T-cell (primary cell): Measurements from ENCODE around the gene CYP1B1. TPM values are rescaled to one million over a fixed set of nuclear protein-coding genes. Genes with fewer than 3 reads are reported as not detected.

Experiments
- ATAC-seq, 4 experiments: fragments of 200-7000 bp in 3 of 4; fragments of 150-1000 bp in 1 of 4; cut with Tn5 transposase; replicated peaks in 1 of 4; 1 replicate in 3 of 4; 2 replicates in 1 of 4; pipeline ENCODE4 v1.10.0; 2021; ENCODE audit warnings: moderate library complexity in 3 of 4, mild to moderate bottlenecking in 2 of 4, moderate number of reproducible peaks in 1 of 4
- CTCF ChIA-PET, 2 donors: fragments of 300-600 bp; sonication (Branson Sonifier 250); formaldehyde crosslinking; loops; one replicate each; lab custom pipeline; 2022; ENCODE audit warnings: antibody characterized with exemption in 2 of 2; lab: Charles Lee
- POLR2A ChIA-PET, 2 donors: fragments of 300-600 bp; sonication (Branson Sonifier 250); formaldehyde crosslinking; loops; one replicate each; lab custom pipeline; 2022; ENCODE audit warnings: antibody characterized with exemption in 2 of 2; lab: Charles Lee
- DNase-seq, 35 experiments: peaks; one replicate each; pipeline versions ENCODE4 v3.0.0 to v3.0.0-alpha.2; 2013 to 2023
- H3K27ac ChIP-seq: one replicate; pipeline ENCODE4 v1.5.1; 2013; ENCODE audit warnings: low read length
- H3K27me3 ChIP-seq, 2 experiments: replicated peaks in 1 of 2; 1 replicate in 1 of 2; 2 replicates in 1 of 2; pipeline versions ENCODE4 v1.6.1 to v1.7.0; 2013; ENCODE audit warnings: low read length in 1 of 2, mixed read lengths in 1 of 2; ENCODE audit not compliant: control insufficient read depth in 2 of 2, insufficient read depth in 2 of 2; ENCODE audit errors: extremely low read depth in 1 of 2
- H3K36me3 ChIP-seq, 2 donors: 1 replicate in 1 of 2; 2 replicates in 1 of 2; pipeline versions ENCODE4 v1.6.1 to v1.7.0; 2013; ENCODE audit warnings: low read length in 1 of 2; ENCODE audit not compliant: control insufficient read depth in 2 of 2, insufficient read depth in 1 of 2; ENCODE audit errors: extremely low read depth in 1 of 2
- H3K4me1 ChIP-seq, 2 experiments: 1 replicate in 1 of 2; 2 replicates in 1 of 2; pipeline versions ENCODE4 v1.6.1 to v1.7.0; 2013; ENCODE audit warnings: low read length in 2 of 2, mixed read lengths in 1 of 2; ENCODE audit not compliant: insufficient read depth in 2 of 2, control insufficient read depth in 1 of 2; ENCODE audit errors: extremely low read depth in 1 of 2
- H3K4me3 ChIP-seq, 2 donors: 1 replicate in 1 of 2; 2 replicates in 1 of 2; pipeline versions ENCODE4 v1.5.1 to v1.7.0; 2013; ENCODE audit warnings: mild to moderate bottlenecking in 2 of 2, low read length in 1 of 2, moderate library complexity in 1 of 2; ENCODE audit not compliant: control insufficient read depth in 1 of 2; ENCODE audit errors: extremely low read depth in 1 of 2
- H3K9me3 ChIP-seq: 2 replicates; pipeline ENCODE4 v1.7.0; 2013
- H3K27ac Mint-ChIP-seq, 2 donors: one replicate each; pipeline ENCODE4 v1.8.0; 2020 to 2021; ENCODE audit warnings: mild to moderate bottlenecking in 2 of 2, mixed read lengths in 2 of 2
- H3K27me3 Mint-ChIP-seq, 2 donors: one replicate each; pipeline ENCODE4 v1.8.0; 2021 to 2022; ENCODE audit warnings: mixed read lengths in 2 of 2
- H3K36me3 Mint-ChIP-seq: one replicate; pipeline ENCODE4 v1.8.0; 2021; ENCODE audit warnings: mixed read lengths
- H3K4me1 Mint-ChIP-seq, 3 donors: one replicate each; pipeline ENCODE4 v1.8.0; 2020 to 2022; ENCODE audit warnings: mixed read lengths in 3 of 3, mild to moderate bottlenecking in 1 of 3
- H3K4me3 Mint-ChIP-seq, 3 donors: one replicate each; pipeline ENCODE4 v1.8.0; 2020 to 2022; ENCODE audit warnings: mild to moderate bottlenecking in 3 of 3, mixed read lengths in 3 of 3, moderate library complexity in 3 of 3
- H3K9me3 Mint-ChIP-seq, 3 donors: one replicate each; pipeline ENCODE4 v1.8.0; 2020 to 2022; ENCODE audit warnings: mixed read lengths in 3 of 3
- WGBS: methylation state at CpG from one replicate; pipeline ENCODE4 v1.1.5; 2013; ENCODE audit warnings: missing lambda C conversion rate; ENCODE audit not compliant: insufficient coverage; 5-methylcytosine and 5-hydroxymethylcytosine counted together
- total RNA-seq, 35 experiments: library from RNA in 6 of 35; stranded (reverse) in 6 of 35; fragments of 120-200 nt in 1 of 35; gene quantifications; one replicate each; pipeline versions ENCODE4 v1.2.1 to v1.2.4 and lab custom pipeline; 2013 to 2026

Gene CYP1B1
- total RNA-seq, 5 donors from 2014 or later (not counting 1 experiment from before 2014, with no cell fraction given) = 0.66 to 0.85 (median 0.76) TPM; not detected in 2

DNA sequence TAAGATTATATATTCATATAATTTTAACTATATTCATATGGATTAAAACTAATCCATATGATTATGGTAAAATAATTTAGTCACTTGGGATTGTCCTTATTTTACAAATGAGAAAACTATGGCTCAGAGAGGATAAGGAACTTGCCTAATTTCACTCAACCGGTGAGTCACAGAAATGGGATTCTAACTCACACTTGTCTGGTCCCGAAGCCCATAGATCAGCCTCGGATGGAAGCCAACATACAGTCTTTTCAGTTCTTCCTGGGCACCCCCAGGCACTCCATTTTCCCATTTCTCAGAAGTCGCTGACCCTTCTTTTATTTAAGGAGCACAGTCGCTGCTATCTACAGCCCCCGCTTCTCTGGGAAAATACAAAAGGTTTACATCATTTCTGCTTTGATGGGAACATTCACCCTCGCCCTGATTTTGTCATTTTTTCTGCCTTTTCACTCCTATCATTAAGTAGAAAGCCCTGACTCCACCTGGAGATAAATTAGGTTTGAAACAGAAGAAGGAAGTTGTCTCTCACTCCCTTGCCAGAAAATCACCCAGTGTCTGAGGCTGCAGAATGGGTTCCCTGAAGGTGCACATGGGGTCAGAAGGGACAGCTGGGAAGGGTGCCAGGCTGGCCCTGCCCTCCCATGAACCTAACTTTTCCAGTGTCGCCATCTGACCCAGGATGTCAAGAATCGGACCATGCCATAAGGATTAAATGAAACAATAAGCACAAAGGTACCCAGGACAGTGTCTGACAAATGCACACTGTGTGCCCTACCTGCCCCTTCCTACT lies 36.6 kb downstream of the CYP1B1 start:
- H3K27me3 Mint-ChIP-seq = peaks cover 52 to 70% of the 10 kb centered on the region in 2 donors

DNA sequence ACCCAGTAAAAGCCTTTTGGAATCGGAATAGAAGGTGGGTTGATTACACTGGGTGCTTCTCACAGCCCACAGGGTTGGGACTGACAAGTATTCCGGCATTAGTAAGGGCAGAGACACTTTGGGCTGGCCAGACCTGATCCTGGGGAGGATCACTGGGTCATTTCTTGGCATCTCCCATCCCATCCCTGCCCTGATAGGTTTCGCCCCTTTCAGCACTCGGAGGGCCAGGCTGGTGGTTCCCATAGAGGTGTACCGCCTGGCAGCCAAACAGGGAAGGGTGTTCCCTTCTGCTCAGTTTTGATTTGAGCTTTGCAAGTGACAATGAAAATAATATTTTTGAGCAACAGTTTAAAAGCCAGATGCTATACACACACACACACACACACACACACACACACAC lies 37.3 kb downstream of the CYP1B1 start:
- DNase-seq (no peak), ATAC-seq (no peak)
- CTCF ChIA-PET = no interaction called here
- H3K27ac ChIP-seq = no peak overlapping the region
- no peak overlapping the region for H3K4me3 ChIP-seq
- H3K36me3 ChIP-seq = no peaks in the 10 kb centered on the region
- peaks cover 16 to 23% of the 10 kb centered on the region in 2 experiments for H3K27me3 ChIP-seq
- Mint-ChIP-seq H3K4me1 (peaks cover 6 to 8% (median 8%) of the 10 kb centered on the region in 3 donors), H3K36me3 (peaks cover 3% of the 10 kb centered on the region), H3K4me3 (no peak overlapping the region), H3K27ac (no peak overlapping the region), H3K27me3 (peaks cover 53 to 73% of the 10 kb centered on the region in 2 donors), H3K9me3 (no peaks in the 10 kb centered on the region)
- peaks cover 3% of the 10 kb centered on the region for H3K9me3 ChIP-seq
- 75% methylated on average over 1 of the region's 5 CpGs for WGBS
- POLR2A ChIA-PET = no interaction called here
- no peaks in the 10 kb centered on the region for H3K4me1 ChIP-seq

More for the DNA sequence above, 36.6 kb downstream of the CYP1B1 start:
- WGBS = 92% methylated on average over 5 of the region's 9 CpGs
- peaks cover 16 to 23% of the 10 kb centered on the region in 2 experiments for H3K27me3 ChIP-seq
- H3K36me3 ChIP-seq = no peaks in the 10 kb centered on the region
- H3K9me3 ChIP-seq = peaks cover 3% of the 10 kb centered on the region
- H3K27ac ChIP-seq = no peak overlapping the region
- H3K4me3 ChIP-seq = no peak overlapping the region
- DNase-seq (no peak), ATAC-seq (no peak)
- Mint-ChIP-seq H3K4me3 (no peak overlapping the region), H3K9me3 (no peaks in the 10 kb centered on the region), H3K4me1 (peaks cover 6 to 8% (median 8%) of the 10 kb centered on the region in 3 donors), H3K27ac (no peak overlapping the region), H3K36me3 (peaks cover 3% of the 10 kb centered on the region)
- H3K4me1 ChIP-seq = no peaks in the 10 kb centered on the region
- ChIA-PET POLR2A (no interaction called here), CTCF (no interaction called here)

DNA sequence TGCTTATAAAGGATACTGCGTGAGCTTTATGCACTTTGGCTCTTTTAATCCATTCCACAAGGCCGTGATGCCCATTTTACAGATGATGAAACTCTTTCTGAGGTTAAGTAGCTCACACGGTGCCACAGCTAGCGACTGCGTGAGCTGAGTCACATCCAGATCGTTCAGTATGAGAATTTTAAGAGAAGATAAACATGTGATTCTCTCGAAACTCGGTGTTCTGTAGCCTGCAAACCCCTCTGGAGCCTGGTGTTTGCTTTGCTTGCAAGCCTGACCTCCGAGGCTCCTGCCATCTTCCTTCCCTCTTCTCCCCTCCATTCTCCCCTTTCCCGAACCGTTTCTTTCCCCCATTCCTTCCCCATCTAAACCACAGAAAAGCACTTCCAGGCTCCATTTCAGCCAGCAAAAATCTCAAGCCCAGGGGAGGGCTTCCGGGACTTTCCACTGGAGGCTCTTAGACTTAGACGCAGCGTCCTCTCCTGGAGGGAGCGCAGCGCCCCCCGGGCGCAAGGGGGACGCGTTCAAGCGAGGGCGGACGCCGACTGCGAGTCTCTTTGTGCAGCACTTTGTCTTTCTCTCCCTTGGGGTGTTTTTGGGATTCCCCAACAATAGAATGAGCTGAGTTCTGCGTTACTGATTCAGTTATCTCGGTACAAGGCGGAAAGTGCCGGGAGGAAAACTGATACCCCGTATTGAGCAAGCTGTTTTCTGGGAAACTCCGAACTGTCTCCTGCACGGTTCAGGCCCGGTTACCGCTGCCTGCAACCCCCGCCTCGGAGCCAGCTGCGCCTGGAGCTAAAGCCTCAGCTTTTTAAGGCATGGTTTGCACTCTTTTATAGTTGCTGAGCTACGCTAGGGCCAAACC lies 38.0 kb downstream of the CYP1B1 start:
- H3K27ac Mint-ChIP-seq = no peak overlapping the region
- ChIA-PET CTCF (no interaction called here), POLR2A (no interaction called here)
- peaks cover 58 to 66% of the 10 kb centered on the region in 2 donors for H3K27me3 Mint-ChIP-seq
- H3K36me3 Mint-ChIP-seq = no peaks in the 10 kb centered on the region
- no peaks in the 10 kb centered on the region for H3K36me3 ChIP-seq
- H3K27me3 ChIP-seq = peaks cover 16 to 23% of the 10 kb centered on the region in 2 experiments
- ATAC-seq (no peak), DNase-seq (no peak)
- H3K27ac ChIP-seq = no peak overlapping the region
- 8% methylated on average over 31 of the region's 38 CpGs for WGBS
- H3K4me1 Mint-ChIP-seq = peaks cover 6 to 8% (median 8%) of the 10 kb centered on the region in 3 donors
- no peaks in the 10 kb centered on the region for H3K9me3 Mint-ChIP-seq
- H3K4me3 Mint-ChIP-seq = no peak overlapping the region
- no peak overlapping the region for H3K4me3 ChIP-seq
- H3K9me3 ChIP-seq = peaks cover 3% of the 10 kb centered on the region
- no peaks in the 10 kb centered on the region for H3K4me1 ChIP-seq

DNA sequence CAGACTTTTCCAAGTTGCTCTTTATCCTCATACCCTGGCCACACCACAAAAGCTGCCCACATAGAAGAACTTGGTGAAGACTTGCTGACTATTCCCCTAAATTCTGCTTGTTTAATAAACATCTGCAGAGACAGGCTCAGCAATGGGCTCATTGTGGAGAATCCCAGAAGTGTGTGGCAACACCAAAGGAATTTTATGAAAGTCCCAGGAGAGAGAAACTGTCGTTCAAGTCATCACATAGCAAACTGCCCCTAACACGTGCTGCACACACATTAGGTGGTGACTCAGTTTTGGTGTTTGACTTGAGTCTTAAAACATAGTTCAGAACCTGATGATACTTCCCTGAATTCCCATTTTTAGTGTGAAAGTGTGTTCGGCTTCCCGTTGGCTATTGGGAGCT lies 38.6 kb downstream of the CYP1B1 start:
- Mint-ChIP-seq H3K36me3 (no peaks in the 10 kb centered on the region), H3K4me1 (peaks cover 6 to 8% (median 8%) of the 10 kb centered on the region in 3 donors), H3K9me3 (no peaks in the 10 kb centered on the region), H3K27ac (no peak overlapping the region), H3K4me3 (no peak overlapping the region), H3K27me3 (peaks cover 57 to 68% of the 10 kb centered on the region in 2 donors)
- no peak for DNase-seq
- Histone ChIP-seq H3K4me1 (no peaks in the 10 kb centered on the region), H3K27me3 (peaks cover 16 to 23% of the 10 kb centered on the region in 2 experiments), H3K4me3 (no peak overlapping the region), H3K36me3 (no peaks in the 10 kb centered on the region), H3K27ac (no peak overlapping the region), H3K9me3 (no peaks in the 10 kb centered on the region)
- no CpG with 5 or more reads among the region's 4 CpGs for WGBS
- no peak for ATAC-seq
- ChIA-PET CTCF (no interaction called here), POLR2A (no interaction called here)

DNA sequence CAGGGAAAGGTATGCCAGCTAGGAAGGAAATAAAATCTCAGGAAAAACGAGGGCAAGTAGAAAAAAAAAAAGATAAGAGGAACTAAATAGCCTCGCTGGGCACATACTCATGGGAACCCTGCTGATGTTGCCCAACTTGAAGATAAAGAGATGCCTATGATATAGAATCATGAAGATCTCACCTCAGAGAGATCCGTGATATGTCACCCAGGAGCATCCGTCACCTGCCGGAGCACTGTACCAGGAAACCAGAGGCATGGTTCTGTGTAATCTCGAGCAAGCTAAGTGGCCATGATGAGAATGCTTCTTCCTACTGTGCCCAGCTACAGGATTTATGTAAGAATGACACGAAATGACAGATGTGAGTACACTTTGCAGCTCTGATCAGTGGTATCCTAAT lies 40.0 kb downstream of the CYP1B1 start:
- ATAC-seq = no peak
- Mint-ChIP-seq H3K4me1 (peaks cover 6 to 8% (median 8%) of the 10 kb centered on the region in 3 donors), H3K9me3 (no peaks in the 10 kb centered on the region), H3K4me3 (no peak overlapping the region), H3K27me3 (peaks cover 63 to 65% of the 10 kb centered on the region in 2 donors), H3K27ac (no peak overlapping the region), H3K36me3 (no peaks in the 10 kb centered on the region)
- 81% methylated on average over 5 of the region's 7 CpGs for WGBS
- Histone ChIP-seq H3K36me3 (no peaks in the 10 kb centered on the region), H3K27me3 (peaks cover 16 to 23% of the 10 kb centered on the region in 2 experiments), H3K27ac (no peak overlapping the region), H3K4me1 (no peaks in the 10 kb centered on the region), H3K4me3 (no peak overlapping the region), H3K9me3 (no peaks in the 10 kb centered on the region)
- DNase-seq = no peak
- CTCF ChIA-PET = no interaction called here
- POLR2A ChIA-PET = no interaction called here

DNA sequence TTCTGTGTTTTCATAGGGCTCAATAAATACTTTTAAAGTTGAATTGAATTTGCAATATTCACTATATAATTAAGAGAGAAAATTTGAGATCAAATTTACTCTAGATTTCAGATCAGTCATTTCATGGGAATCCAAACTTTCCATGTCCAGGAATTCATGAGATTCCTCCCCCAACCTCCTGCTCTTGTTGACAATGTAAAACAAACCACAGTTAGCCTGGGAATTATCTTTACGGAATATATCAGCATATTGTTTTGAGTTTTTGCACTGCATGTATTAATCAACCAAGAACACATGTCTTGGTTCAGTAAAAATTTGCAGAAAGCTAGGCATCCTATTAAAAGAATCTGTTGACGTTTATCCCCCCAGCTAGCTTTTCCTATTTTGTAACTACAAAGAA lies 42.3 kb downstream of the CYP1B1 start:
- no peak overlapping the region for H3K4me3 ChIP-seq
- no peak for ATAC-seq
- Mint-ChIP-seq H3K9me3 (no peaks in the 10 kb centered on the region), H3K4me3 (no peak overlapping the region), H3K27me3 (peaks cover 48 to 60% of the 10 kb centered on the region in 2 donors), H3K36me3 (no peaks in the 10 kb centered on the region), H3K4me1 (peaks cover 6 to 15% (median 8%) of the 10 kb centered on the region in 3 donors), H3K27ac (no peak overlapping the region)
- CTCF ChIA-PET = no interaction called here
- DNase-seq = no peak
- H3K9me3 ChIP-seq = no peaks in the 10 kb centered on the region
- no peak overlapping the region for H3K27ac ChIP-seq
- POLR2A ChIA-PET = no interaction called here
- peaks cover 17 to 19% of the 10 kb centered on the region in 2 experiments for H3K27me3 ChIP-seq
- H3K4me1 ChIP-seq = no peaks in the 10 kb centered on the region
- no peaks in the 10 kb centered on the region for H3K36me3 ChIP-seq
- 60% methylated on average over 1 of the region's 2 CpGs for WGBS
